Metanephros (tissue), 2 donors: ENCODE measurements around the gene GRIP1. TPM values are rescaled to one million over a fixed set of nuclear protein-coding genes. Genes with fewer than 3 reads are reported as not detected.

Source experiments
- small RNA-seq: library from RNA; depleted of rRNA; stranded (forward); fragments of <200 nt; gene quantifications from one replicate; pipeline ENCODE3, GENCODE V24; 2014; ENCODE audit warnings: low replicate concordance
- total RNA-seq: library from RNA; depleted of rRNA; stranded (reverse); fragments of >200 nt; gene quantifications from one replicate; pipeline ENCODE4 v1.2.3, GENCODE V29; 2014

The GRIP1 gene, protein sequence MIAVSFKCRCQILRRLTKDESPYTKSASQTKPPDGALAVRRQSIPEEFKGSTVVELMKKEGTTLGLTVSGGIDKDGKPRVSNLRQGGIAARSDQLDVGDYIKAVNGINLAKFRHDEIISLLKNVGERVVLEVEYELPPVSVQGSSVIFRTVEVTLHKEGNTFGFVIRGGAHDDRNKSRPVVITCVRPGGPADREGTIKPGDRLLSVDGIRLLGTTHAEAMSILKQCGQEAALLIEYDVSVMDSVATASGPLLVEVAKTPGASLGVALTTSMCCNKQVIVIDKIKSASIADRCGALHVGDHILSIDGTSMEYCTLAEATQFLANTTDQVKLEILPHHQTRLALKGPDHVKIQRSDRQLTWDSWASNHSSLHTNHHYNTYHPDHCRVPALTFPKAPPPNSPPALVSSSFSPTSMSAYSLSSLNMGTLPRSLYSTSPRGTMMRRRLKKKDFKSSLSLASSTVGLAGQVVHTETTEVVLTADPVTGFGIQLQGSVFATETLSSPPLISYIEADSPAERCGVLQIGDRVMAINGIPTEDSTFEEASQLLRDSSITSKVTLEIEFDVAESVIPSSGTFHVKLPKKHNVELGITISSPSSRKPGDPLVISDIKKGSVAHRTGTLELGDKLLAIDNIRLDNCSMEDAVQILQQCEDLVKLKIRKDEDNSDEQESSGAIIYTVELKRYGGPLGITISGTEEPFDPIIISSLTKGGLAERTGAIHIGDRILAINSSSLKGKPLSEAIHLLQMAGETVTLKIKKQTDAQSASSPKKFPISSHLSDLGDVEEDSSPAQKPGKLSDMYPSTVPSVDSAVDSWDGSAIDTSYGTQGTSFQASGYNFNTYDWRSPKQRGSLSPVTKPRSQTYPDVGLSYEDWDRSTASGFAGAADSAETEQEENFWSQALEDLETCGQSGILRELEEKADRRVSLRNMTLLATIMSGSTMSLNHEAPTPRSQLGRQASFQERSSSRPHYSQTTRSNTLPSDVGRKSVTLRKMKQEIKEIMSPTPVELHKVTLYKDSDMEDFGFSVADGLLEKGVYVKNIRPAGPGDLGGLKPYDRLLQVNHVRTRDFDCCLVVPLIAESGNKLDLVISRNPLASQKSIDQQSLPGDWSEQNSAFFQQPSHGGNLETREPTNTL
- total RNA-seq = 16.8 TPM

DNA sequence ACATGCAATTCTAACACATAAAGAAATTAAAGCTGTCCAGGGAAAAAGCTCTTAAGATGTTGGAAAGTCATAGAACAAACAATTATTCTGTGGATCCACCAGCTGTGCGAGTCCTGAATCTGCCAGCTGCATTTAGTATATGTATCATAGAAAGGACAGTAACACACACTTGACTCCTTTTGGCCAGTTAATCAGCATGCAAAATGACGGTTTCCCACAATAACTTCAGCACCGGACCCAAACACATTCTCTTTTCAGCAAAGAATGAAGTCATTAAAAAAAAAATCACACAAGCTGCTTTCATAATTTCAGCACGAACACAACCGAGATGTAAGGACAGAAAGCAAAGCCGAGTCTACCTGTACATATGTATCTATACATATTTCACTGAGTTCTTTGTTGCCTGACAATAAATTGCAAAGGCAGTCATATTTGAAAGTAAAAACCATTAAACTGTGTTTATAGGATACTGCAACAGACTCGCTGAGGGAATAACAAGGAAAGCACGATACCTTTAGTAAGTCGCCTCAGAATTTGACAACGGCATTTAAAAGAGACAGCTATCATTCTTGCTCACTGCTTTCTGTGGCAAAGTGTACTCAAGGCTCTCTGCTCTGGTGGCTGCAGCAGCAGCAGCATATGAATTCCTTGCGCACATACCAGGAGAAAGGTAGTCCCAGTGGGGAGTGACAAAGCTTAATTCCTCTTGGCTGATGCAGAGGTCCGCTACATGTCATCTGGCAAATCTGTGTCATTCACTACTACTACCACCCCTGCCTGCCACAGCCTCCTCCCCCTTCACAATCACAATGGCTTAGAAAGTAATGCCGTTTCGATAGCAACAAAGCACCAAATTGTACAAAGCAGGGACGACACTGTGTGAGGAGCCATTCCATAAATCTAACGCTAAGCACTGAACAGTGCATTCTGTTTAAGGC is at the start of gene GRIP1:
Gene GRIP1, minus strand, starts transcription at position 739 of the 938 bp plus-strand sequence. Its CDS starts 172 bp downstream, at position 567.

DNA sequence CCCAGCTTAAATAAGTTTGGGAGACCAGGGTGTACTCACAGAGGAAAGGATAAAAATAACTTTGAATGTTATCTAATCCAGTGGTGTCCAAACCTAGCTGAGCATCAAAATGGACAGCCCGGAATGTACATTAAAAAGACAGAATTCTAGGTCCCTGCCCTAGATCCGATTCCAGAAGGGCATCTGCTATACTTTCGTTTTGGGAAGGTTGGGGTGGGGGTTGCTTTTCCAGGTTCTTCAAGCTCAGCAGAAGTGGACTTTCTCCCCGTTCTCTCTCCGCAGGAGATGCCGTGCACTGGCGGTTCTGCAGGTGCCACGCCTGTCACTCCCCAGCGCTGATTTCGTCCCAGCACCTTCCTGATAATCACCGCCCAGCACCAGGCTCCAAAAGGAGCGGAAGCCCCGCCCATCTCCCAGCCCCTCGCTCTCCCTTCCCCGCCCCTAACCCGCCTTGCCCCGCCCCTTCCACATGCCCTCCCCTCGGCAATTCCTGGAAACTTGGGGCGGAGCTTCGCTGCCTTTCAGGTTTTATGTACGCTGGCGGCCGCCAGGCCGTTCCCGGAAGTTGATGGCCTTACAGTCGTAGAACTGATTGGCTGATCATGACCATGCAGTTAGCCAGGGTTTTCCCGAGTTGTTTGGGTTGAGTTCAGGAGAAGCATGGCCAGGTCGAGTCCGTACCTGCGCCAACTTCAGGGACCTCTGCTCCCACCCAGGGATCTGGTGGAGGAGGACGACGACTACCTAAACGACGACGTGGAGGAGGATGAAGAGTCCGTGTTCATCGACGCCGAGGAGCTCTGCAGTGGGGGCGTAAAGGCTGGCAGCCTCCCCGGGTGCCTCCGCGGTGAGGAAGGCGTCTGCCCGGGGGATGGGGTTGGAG is 376.7 kb downstream of the GRIP1 start, which contains the start of gene HELB:
Gene HELB, plus strand, starts transcription at position 550 of the 883 bp plus-strand sequence. Its CDS starts 111 bp downstream, at position 661.

Small RNA genes lying within 50 kb of the gene (small RNA-seq; reads per million reads assigned to genes)
- gene OSBPL9P5 = not detected
